Large intestine (tissue), 3 donors: Measurements from ENCODE around the gene SLC25A21. TPM values are rescaled to one million over a fixed set of nuclear protein-coding genes. Genes with fewer than 3 reads are reported as not detected.
"Not testable (repeated sequence)": the region's sequence is repeated elsewhere in the genome, so short reads cannot be mapped to it uniquely, and the experiment has no call there.

Source experiments
- DNase-seq, 2 donors: peaks; one replicate each; pipeline versions ENCODE4 v3.0.0 to v3.0.0-alpha.2; 2013
- H3K27ac ChIP-seq: one replicate; pipeline ENCODE4 v1.5.1; 2013; ENCODE audit warnings: low read length
- H3K27me3 ChIP-seq: 2 replicates; pipeline ENCODE4 v1.6.1; 2013; ENCODE audit warnings: low read length; ENCODE audit not compliant: control insufficient read depth, insufficient read depth
- H3K36me3 ChIP-seq: 2 replicates; pipeline ENCODE4 v1.6.1; 2013; ENCODE audit warnings: low read length; ENCODE audit not compliant: control insufficient read depth, insufficient read depth
- H3K4me1 ChIP-seq: one replicate; pipeline ENCODE4 v1.6.1; 2013; ENCODE audit warnings: low read length; ENCODE audit not compliant: control insufficient read depth, insufficient read depth
- H3K4me3 ChIP-seq: one replicate; pipeline ENCODE4 v1.5.1; 2013; ENCODE audit warnings: low read length
- H3K9me3 ChIP-seq: one replicate; pipeline ENCODE4 v1.6.1; 2013; ENCODE audit warnings: mild to moderate bottlenecking, low read depth, low read length, moderate library complexity; ENCODE audit not compliant: control insufficient read depth
- WGBS: methylation state at CpG from one replicate; pipeline ENCODE4 v1.1.5; 2013; ENCODE audit warnings: low lambda C conversion rate; ENCODE audit not compliant: insufficient coverage; 5-methylcytosine and 5-hydroxymethylcytosine counted together
- polyA plus RNA-seq: library from polyadenylated mRNA; unstranded; fragments of 120-200 nt; gene quantifications from one replicate; pipeline ENCODE4 v1.2.1, GENCODE V29; 2013

SLC25A21 gene
- polyA plus RNA-seq, 1 donor = 0.58 TPM

DNA sequence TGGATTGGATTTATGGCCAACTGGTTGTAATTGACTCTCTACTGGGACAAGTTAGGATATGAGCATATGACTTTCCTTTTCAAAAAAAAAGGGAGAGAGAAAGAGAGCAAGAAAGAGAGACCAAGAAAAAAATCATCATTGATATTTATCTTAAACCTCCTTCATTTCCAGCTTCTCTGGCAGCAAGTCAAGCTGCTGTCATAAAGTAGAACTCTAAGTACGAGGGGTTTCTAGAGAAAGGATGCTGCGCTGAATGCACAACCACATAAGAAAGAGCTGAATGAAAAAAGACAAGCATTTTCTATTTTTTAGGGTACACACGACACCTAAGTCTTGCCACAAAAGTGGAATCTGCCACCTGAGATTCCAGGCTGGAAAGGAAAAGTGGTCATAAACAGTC, 182.6 kb downstream of the SLC25A21 start:
- Histone ChIP-seq H3K27ac (no peak overlapping the region), H3K36me3 (no peaks in the 10 kb centered on the region), H3K9me3 (no peaks in the 10 kb centered on the region), H3K4me3 (no peak overlapping the region), H3K27me3 (no peaks in the 10 kb centered on the region), H3K4me1 (no peaks in the 10 kb centered on the region)
- DNase-seq = no peak
- WGBS = 80% methylated on average over 2 of the region's 3 CpGs

DNA sequence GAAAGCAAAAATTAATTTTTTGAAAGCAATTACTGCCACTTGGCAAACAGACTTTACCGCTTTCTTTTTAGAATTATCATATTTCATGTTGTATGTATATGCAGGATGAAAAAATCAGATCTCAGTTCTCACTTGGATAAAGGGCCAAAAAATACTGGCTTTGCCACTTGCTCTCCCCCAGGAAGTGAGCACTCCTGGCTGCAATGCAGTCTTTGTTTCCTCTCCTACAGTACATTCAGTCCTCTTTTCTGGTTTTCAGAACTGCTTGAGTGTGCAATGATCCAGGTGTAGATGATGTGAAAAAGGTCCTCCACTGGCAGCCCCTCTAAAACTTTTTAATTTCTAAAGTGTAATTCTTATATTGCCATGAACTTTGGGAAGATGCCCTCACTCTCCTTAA, 183.4 kb downstream of the SLC25A21 start:
- WGBS = 100% methylated on average over 1 of the region's 1 CpG
- no peak for DNase-seq

DNA sequence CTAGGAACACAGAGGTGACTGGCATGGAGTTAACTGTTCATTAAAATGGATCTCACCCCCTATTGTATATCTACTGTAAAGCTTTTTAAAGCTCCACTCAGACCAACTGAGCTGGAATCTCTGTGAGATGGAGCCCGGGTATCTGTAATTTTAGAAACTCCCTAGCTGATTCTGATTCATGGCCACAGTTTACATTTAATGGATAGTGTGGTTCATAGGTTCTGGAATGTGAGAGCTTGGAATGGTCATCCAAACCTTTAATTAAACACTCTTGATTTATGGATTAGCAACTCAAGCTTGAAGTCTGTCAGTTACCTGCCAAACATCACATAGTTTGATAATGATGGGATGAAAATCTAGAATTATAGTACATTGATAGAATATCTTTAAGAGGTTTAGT, 183.8 kb downstream of the SLC25A21 start:
- Histone ChIP-seq H3K4me3 (no peak overlapping the region), H3K36me3 (no peaks in the 10 kb centered on the region), H3K27ac (no peak overlapping the region), H3K27me3 (no peaks in the 10 kb centered on the region), H3K4me1 (no peaks in the 10 kb centered on the region), H3K9me3 (no peaks in the 10 kb centered on the region)
- DNase-seq = no peak
- no CpG with 5 or more reads among the region's 1 CpG for whole genome bisulfite sequencing

More for the DNA sequence above, 183.4 kb downstream of the SLC25A21 start:
- Histone ChIP-seq H3K27me3 (no peaks in the 10 kb centered on the region), H3K36me3 (no peaks in the 10 kb centered on the region), H3K4me1 (no peaks in the 10 kb centered on the region), H3K9me3 (no peaks in the 10 kb centered on the region), H3K27ac (no peak overlapping the region), H3K4me3 (no peak overlapping the region)

GRCh38 chr14:36986407-36986806, 186.0 kb downstream of the SLC25A21 start:
- DNase-seq = no peak

DNA sequence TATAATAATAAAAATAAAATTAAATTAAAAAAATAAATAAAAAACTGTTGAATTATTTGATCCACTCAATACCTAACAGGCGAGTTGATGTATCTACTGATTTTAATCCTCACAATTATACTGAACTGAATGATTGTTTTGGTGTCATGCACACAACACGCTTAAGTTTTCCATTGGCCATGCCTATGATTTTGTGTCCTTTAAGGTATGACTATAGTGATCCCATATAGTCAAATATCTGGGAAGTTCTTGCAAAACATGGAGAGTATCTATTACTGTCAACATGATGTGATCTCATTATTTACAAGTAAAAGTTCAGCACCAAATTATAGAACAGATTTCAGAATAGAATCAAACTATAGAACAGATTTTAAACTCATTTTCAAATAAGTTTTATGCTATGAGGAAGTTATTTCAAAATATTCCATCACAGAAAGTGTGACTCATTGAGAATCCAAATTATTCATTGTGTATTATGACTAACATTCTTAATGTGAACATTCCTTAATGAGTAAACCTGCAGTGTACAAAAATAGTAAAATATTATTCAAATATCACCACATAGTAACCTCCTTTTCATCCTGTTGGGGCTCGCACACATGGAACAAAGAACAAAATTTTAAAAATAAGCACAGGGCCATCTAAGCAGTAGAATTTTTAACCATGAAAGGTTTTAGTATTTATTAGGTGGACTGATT, 190.4 kb downstream of the SLC25A21 start:
- H3K4me3 ChIP-seq = no peak overlapping the region
- H3K27me3 ChIP-seq = no peaks in the 10 kb centered on the region
- no peaks in the 10 kb centered on the region for H3K9me3 ChIP-seq
- no peak for DNase-seq
- H3K4me1 ChIP-seq = no peaks in the 10 kb centered on the region
- H3K27ac ChIP-seq = no peak overlapping the region
- WGBS = 100% methylated on average over 2 of the region's 3 CpGs
- no peaks in the 10 kb centered on the region for H3K36me3 ChIP-seq

More at GRCh38 chr14:36986407-36986806, 186.0 kb downstream of the SLC25A21 start:
- no peak overlapping the region for H3K27ac ChIP-seq
- H3K9me3 ChIP-seq = no peaks in the 10 kb centered on the region
- no peaks in the 10 kb centered on the region for H3K27me3 ChIP-seq
- no peaks in the 10 kb centered on the region for H3K4me1 ChIP-seq
- H3K36me3 ChIP-seq = no peaks in the 10 kb centered on the region
- H3K4me3 ChIP-seq = no peak overlapping the region
- 63% methylated on average over 1 of the region's 2 CpGs for WGBS

GRCh38 chr14:36980413-36980812, 192.0 kb downstream of the SLC25A21 start:
- not testable (repeated sequence) for H3K9me3 ChIP-seq, H3K36me3 ChIP-seq, H3K4me3 ChIP-seq, H3K27me3 ChIP-seq, H3K27ac ChIP-seq, DNase-seq, H3K4me1 ChIP-seq
- WGBS = 50% methylated on average over 1 of the region's 4 CpGs

- Histone ChIP-seq H3K27ac (no peak overlapping the region), H3K9me3 (no peaks in the 10 kb centered on the region), H3K36me3 (no peaks in the 10 kb centered on the region), H3K4me3 (no peak overlapping the region), H3K27me3 (no peaks in the 10 kb centered on the region), H3K4me1 (no peaks in the 10 kb centered on the region)
- no CpG with 5 or more reads among the region's 3 CpGs for WGBS
- no peak for DNase-seq
Measured at GRCh38 chr14:36979863-36980262, 192.5 kb downstream of the SLC25A21 start.

GRCh38 chr14:36976571-36977023, 195.8 kb downstream of the SLC25A21 start:
- Histone ChIP-seq H3K9me3 (no peaks in the 10 kb centered on the region), H3K4me1 (no peaks in the 10 kb centered on the region), H3K4me3 (no peak overlapping the region), H3K27ac (no peak overlapping the region), H3K27me3 (no peaks in the 10 kb centered on the region), H3K36me3 (no peaks in the 10 kb centered on the region)
- DNase-seq = no peak
- 80% methylated on average over 1 of the region's 5 CpGs for WGBS

GRCh38 chr14:36975834-36976233, 196.6 kb downstream of the SLC25A21 start:
- Histone ChIP-seq H3K4me1 (no peaks in the 10 kb centered on the region), H3K4me3 (no peak overlapping the region), H3K36me3 (no peaks in the 10 kb centered on the region), H3K27me3 (no peaks in the 10 kb centered on the region), H3K9me3 (no peaks in the 10 kb centered on the region), H3K27ac (no peak overlapping the region)
- no peak for DNase-seq
- no CpG with 5 or more reads among the region's 3 CpGs for WGBS

- H3K4me3 ChIP-seq = no peak overlapping the region
- 100% methylated on average over 1 of the region's 2 CpGs for WGBS
- H3K27me3 ChIP-seq = no peaks in the 10 kb centered on the region
- no peaks in the 10 kb centered on the region for H3K4me1 ChIP-seq
- no peaks in the 10 kb centered on the region for H3K9me3 ChIP-seq
- no peak for DNase-seq
- no peaks in the 10 kb centered on the region for H3K36me3 ChIP-seq
- no peak overlapping the region for H3K27ac ChIP-seq
Measured at GRCh38 chr14:36974985-36975384, 197.4 kb downstream of the SLC25A21 start.

- Histone ChIP-seq H3K4me3 (no peak overlapping the region), H3K9me3 (no peaks in the 10 kb centered on the region), H3K4me1 (no peaks in the 10 kb centered on the region), H3K27ac (no peak overlapping the region), H3K36me3 (no peaks in the 10 kb centered on the region), H3K27me3 (no peaks in the 10 kb centered on the region)
- DNase-seq = no peak
- WGBS = 50% methylated on average over 1 of the region's 1 CpG
Measured at GRCh38 chr14:36973806-36974442, 198.5 kb downstream of the SLC25A21 start.
